PC-3 (cell line): Measurements from ENCODE around the gene FRMPD1.

Experiments
- EZH2 ChIP-seq: fragments of 300-600 bp; sonication (generic); IDR thresholded peaks from one replicate; pipeline ENCODE4 v1.6.1; 2017; ENCODE audit warnings: antibody characterized with exemption, mild to moderate bottlenecking, low read length; ENCODE audit not compliant: unreplicated experiment
- TF ChIP-seq, protein P1 (sequence below): fragments of 300-600 bp; sonication (generic); conservative IDR thresholded peaks from 2 replicates; pipeline ENCODE4 v1.5.1; 2017; ENCODE audit warnings: antibody characterized with exemption, low read depth, mild to moderate bottlenecking, low read length

DNA sequence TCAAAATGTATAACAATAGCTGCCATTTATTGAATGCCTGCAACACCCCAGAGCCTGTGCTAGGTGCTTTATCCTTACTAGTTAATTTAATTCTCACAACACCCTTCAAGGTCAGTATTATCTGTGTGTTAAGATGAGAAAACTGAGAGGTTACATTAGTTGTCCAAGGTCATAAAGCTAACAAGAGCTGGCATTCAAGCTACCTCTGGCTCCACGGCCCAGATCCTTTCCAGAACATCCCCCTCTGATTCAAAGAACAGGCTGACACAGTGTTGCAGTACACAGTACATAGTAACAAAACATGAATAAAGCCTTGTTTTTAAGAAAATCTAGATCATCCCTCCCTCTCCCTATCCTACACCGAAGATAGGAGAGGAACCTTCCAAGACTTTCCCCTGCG, 9.4 kb upstream of the FRMPD1 start:
- no peak for TF ChIP-seq EZH2
- TF ChIP-seq, protein P1, sequence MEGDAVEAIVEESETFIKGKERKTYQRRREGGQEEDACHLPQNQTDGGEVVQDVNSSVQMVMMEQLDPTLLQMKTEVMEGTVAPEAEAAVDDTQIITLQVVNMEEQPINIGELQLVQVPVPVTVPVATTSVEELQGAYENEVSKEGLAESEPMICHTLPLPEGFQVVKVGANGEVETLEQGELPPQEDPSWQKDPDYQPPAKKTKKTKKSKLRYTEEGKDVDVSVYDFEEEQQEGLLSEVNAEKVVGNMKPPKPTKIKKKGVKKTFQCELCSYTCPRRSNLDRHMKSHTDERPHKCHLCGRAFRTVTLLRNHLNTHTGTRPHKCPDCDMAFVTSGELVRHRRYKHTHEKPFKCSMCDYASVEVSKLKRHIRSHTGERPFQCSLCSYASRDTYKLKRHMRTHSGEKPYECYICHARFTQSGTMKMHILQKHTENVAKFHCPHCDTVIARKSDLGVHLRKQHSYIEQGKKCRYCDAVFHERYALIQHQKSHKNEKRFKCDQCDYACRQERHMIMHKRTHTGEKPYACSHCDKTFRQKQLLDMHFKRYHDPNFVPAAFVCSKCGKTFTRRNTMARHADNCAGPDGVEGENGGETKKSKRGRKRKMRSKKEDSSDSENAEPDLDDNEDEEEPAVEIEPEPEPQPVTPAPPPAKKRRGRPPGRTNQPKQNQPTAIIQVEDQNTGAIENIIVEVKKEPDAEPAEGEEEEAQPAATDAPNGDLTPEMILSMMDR = no peak
